GM19240 (cell line): Measurements from ENCODE around the gene VSTM1.
"Not testable (repeated sequence)": the region's sequence is repeated elsewhere in the genome, so short reads cannot be mapped to it uniquely, and the experiment has no call there.

Experiments used
- DNase-seq: peaks from one replicate; pipeline ENCODE4 v3.0.0; 2011; ENCODE audit warnings: low spot score; ENCODE audit not compliant: insufficient read length

The VSTM1 gene, protein sequence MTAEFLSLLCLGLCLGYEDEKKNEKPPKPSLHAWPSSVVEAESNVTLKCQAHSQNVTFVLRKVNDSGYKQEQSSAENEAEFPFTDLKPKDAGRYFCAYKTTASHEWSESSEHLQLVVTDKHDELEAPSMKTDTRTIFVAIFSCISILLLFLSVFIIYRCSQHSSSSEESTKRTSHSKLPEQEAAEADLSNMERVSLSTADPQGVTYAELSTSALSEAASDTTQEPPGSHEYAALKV

DNA sequence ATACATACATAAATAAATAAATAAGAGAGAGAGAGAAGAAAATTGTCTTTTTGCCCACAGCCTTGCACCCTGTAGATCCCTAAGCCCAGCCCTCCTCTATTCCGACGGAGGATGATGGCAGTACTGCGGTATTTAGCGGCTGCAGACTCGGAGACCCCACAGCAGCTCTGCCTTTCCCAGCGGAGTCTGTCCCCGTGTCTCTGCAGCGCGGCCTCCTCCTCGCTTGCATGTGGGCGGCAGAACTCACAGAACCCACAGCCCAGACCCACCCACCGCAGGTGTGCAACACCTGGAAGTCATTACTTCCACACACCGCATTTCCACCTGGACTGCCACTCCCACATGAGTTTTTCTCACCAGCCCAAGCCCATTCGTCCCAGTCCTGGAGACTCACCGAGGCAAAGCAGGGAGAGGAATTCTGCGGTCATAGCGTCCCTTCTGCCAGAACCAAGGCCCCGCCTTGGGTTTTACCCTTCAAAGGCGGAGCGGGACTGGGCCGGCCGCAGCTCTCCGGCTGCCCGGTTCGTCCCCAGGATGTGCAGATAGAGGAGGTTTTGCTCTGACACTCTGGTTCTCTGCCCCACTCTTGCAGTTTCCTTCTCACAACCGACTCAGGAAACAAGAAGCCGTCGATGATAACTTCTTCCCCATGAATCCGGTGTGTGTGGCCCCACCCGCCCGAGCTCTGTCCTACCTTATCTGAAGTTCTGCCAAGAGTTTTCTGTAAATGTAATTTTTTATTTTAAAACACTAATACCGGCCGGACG is at the start of gene VSTM1:
VSTM1 (minus strand) TSS at position 548 of the 767 bp plus-strand sequence; CDS start at position 428, 120 bp downstream.
- DNase-seq = no peak

DNA sequence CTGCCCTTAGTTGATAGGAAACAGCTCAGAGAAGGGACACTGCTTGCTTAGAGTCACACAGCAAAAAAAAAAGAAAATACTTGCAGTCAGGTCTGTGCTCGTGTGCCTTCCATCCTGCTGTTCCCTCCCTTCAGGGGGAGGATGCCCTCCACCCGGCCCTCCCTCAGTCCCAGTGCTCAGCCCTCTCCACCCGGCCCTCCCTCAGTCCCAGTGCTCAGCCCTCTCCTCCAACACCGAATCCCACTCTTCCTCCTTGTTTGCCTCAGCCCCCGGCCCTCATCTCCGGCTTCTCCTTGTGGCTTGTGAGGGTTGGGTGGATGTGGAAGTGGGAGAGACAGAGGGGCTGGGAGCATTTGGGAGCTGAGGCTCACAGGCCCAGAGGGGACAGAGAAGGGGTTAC is 46.0 kb upstream of the VSTM1 start:
- no peak for DNase-seq

DNA sequence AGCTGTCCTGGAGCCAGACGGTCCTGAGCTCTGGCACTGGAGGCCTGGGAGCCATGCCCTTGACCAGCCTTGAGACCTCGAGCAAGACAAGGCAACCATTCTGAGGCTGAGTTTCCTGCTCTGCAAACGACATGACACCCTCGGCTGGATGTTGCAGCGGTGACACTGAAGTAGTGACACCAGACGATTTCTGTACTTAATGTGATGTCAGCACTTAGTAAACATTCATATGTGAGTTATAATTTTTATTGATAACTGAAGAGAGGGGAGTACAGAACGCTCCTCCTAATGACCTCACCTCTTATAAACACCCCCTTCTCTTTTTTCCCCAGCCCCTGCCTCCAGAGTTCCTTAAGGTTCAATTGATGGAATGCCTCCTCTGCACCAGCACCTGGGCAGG is 44.8 kb upstream of the VSTM1 start:
- DNase-seq = no peak

DNA sequence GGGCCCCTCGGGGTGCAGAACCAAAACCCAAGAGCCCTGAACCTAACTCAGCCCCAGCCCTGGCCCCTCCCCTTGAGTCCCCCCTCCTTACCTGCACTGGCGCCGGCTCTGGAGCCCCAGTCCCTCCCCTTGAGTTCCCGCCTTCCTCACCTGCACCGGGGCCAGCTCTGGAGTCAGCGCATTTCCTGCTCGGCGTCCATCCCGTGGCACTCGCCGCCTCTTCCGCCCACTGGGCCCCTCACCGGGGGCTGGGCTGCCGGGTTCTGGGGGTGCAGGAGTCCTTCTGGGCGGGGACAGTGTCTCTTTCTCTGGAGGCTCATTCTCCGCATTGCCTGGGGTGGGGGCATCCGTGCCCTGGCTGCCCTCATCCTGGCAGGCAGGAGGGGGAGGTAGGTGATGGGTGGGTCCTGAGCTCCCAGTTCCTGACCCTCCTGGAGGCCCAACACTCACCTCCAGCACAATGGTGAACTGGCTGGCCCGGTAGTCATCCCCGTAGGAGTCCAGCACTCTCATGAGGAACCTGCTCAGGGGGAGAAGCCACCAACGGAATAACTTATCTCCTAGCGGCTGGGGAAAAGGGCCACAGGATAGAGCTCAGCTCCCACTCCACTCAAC is 44.3 kb upstream of the VSTM1 start:
- no peak for DNase-seq

DNA sequence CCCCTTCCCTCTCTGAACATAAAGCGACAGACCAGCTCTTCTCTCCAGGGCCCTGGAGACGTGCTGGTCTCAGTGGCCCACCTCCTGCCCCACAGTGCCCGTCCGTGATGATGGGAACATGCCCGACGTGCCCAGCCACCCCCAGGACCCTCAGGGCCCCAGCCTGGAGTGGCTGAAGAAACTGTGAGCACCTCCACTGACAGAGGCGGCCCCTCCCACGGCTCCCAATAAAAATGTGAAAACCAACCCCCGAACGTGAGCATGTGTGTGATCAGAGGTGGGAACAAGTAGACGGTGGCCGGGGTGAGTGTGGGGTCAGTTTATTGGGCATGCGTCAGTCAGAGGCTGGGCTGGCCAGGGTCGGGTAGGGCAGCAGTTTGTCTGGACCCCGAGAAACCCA is 43.0 kb upstream of the VSTM1 start:
- DNase-seq = no peak

DNA sequence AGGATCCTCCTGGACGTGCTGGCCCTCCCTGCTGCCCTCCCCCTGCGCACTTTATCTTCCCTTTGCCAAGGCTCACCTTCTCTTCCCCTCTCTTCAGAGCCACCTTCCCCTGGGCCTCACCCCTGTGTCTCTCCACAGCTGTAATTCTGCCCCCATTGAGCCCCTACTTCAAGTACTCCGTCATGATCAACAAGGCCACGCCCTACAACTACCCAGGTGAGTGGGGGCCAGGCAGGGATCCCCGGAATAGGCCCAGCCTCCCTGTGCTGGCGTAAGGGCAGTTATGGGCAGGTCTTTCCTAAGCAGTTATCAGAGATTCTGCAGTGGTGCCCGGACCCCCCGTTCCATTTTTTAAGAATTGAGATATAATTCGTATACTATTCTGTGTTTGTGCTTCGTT is 42.1 kb upstream of the VSTM1 start:
- DNase-seq = no peak

DNA sequence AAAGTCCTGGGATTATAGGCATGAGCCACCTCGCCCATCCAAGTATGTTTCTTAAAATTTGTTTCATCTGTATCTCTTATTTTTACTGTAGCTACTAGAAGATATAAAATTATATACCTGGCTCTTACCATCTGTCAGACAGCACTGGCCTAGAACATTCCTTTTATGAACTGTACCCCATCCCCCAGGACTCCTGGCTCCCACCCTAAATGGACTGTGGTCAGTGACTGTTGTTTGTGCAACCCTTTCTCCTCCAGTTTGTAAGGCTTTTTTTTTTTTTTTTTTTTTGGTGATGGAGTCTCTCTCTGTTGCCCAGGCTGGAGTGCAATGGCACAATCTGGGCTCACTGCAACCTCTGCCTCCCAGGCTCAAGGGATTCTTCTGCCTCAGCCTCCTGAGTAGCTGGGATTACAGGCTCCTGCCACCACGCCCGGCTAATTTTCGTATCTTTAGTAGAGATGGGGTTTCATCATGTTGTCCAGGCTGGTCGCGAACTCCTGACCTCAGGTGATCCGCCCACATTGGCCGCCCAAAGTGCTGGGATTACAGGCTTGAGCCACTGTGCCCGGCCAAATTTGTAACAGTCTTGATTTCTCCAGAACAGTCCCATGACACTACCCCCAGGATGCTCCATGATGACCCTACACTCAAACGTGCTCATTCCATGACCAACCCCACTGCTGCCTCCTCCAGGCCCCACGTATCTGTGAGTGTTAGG is 41.5 kb upstream of the VSTM1 start:
- DNase-seq = no peak

DNA sequence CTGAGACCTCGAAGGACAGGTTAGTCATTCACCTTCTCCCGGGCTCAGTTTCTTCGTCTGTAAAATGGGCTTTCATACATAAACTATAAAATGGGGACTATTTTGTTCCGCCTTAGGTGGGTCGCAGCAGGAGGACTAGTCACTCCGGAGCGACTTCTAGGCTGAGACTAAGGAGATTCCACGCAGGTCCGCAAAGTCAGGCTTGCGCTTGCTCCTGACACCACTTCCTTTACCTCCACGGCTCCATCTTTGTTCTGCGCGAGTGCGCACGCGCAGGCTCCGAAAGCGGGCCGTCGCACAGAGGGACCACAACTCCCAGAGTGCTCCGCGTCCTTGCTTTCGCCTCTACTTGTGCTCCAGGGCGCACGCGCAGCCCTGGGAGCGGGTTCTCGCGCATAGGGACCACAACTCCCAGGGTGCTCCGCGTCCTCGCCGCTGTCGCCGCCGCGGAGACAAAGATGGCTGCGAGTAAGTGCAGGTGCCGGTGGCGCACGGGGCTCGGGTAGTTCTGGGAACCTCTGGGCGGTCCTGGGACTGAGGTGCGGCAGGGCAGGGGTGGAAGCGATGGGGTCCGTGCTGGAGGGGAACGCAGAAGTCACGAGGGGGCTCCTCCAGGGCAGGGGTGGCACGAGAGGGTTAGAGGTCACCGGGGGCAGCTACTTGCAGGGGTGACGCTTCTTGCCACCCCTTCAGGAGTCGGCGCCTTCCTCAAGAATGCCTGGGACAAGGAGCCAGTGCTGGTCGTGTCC is 38.9 kb upstream of the VSTM1 start, which contains the start of gene NDUFA3:
NDUFA3 (plus strand) TSS at position 435 of the 749 bp plus-strand sequence; CDS start at position 459, 24 bp downstream.
- peak; percentile 100 for DNase-seq

DNA sequence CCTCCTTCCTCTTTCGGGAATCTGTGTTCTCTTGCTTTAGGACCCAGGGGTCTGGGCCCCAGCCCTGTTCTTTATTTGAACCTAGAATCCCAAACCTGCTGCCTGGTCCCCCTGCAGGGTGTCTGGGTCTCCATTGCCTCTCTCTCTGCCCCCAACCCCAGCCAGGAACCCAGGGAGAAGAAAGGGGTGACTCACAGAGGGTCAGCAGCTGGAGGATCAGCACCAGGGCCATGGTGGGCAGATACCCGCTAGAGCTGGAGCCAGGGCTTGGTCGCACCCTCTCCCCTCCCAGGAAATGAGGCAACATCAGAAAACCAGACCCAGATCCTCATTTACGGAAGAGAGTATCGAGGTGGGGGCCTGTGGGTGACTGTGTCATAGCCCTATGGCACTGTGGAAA is 36.9 kb upstream of the VSTM1 start, which contains the start of gene OSCAR:
OSCAR (minus strand) TSS at position 243 of the 400 bp plus-strand sequence; CDS start at position 232, 11 bp downstream.
- DNase-seq = no peak

DNA sequence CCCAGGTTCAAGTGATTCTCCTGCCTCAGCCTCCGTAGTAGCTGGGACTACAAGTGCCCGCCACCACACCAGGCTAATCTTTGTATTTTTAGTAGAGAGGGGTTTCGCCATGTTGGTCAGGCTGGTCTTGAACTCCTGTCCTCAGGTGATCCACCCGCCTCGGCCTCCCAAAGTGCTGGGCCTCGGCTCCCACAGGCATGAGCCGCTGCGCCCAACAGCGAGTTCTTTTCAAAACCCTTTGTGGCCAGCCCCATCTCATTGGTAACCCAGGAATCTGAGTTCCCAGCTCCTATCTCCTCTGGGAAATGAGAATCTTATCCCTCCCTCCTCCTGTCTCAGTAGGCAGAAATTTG is 36.2 kb upstream of the VSTM1 start:
- not testable (repeated sequence) for DNase-seq

DNA sequence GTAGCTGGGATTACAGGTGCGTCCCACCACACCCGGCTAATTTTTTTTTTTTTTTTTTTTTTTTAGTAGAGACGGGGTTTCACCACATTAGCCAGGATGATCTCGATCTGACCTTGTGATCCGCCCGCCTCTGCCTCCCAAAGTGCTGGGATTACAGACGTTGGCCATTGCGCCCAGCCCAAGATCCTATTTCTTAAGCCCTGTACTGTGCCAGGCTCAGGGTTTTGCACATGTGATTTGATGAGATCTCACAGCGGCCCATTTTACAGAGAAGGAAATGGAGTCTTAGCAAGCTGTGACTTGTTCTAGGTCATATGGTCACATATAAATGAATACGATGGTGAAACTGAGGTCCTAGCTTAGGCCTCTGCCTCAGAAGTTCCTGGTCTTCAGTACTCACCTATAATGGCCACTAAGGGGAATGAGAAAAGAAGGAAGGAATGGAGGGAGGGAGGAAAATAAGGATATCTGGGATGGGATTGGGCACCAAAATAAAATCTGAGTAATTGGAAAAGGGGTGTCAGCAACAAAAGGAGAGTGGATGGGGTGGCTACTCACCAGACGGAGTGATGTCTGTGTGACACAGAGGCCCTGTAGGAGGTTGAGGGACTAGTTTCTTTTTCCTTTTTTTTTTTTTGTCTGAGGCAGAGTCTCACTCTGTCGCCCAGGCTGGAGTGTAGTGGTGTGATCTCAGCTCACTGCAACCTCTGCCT is 35.6 kb upstream of the VSTM1 start:
- DNase-seq = no peak

DNA sequence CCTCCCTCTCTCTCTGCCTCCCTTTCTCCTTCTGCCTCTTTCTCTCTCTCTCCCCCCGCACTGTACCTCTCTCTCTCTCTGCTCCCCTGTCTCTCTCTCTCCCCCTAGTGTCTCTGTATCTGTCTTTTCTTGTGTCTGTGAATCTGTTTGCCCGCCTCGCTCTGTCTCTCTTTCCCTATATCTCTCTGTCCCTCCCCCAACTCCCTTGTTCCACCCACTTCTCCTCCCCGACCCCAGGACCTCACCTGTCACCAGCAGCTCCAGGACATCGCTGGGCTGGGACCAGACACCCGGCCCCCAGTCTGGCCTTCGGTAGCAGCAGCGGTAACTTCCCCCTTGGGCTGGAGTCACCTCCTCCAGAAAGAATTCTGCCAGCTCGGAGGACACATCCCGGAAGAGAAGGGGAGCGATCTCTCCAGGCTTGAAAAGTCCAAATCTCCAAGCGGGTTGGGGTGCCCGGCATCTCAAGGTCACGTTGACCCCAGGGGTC is 33.0 kb upstream of the VSTM1 start:
- DNase-seq = no peak

DNA sequence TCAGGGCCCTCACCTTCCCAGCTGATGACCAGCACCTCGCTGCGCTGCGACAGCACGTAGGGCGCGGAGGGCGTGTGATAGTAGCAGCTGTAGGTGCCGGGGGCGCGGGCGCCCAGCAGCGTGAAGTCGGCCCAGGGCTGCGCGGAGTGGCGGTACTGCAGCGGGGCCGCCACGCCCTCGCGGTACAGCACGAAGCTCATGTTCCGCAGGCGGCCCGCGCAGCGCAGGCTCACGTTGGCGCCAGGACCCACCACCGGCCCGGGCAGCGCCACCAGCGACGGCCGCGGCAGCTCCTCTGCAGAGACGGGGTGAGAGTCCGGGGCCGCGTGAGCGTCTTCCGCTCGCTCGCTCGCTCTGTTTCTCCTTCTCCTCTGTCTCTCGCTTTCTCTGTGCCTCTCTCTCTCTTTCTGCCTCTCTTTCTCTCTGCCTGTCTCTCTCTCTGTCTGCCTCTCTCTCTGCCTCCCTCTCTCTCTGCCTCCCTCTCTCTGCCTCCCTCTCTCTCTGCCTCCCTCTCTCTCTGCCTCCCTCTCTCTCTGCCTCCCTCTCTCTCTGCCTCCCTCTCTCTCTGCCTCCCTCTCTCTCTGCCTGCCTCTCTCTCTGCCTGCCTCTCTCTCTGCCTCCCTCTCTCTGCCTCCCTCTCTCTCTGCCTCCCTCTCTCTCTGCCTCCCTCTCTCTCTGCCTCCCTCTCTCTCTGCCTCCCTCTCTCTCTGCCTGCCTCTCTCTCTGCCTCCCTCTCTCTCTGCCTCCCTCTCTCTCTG is 32.3 kb upstream of the VSTM1 start:
- DNase-seq = not testable (repeated sequence)

DNA sequence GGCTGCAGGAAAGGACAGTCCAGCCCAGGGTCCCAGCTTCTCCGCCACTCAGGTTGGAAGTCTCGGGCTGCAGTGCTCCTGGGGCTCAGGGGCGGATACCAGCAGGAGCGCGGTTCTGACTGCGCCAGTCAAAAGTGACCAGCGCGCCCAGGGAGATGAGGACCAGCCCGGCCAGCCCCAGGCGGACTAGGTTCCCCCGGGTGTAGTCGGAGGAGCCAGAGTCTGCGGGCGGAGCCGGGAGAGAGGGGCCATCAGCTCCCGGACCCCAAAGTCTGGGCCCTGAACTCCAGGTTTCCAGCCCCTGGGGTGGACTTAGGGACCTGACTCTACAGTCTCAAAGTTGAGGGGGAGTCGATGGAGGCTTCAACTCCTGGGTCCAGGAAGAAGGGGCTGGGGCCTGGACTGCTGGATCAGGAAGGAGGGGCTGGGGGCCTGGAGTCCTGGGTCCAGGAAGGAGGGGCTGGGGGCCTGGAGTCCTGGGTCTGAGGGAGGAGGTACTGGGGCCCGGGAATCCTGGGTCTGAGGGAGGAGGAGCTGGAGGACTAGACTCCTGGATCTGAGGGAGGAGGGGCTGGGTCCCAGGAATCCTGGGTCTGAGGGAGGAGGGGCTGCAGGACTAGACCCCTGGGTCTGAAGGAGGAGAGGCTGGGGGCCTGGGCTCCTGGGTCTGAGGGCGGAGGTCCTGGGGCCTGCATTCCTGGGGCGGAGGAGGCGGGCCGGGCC is 31.6 kb upstream of the VSTM1 start:
- DNase-seq = no peak

DNA sequence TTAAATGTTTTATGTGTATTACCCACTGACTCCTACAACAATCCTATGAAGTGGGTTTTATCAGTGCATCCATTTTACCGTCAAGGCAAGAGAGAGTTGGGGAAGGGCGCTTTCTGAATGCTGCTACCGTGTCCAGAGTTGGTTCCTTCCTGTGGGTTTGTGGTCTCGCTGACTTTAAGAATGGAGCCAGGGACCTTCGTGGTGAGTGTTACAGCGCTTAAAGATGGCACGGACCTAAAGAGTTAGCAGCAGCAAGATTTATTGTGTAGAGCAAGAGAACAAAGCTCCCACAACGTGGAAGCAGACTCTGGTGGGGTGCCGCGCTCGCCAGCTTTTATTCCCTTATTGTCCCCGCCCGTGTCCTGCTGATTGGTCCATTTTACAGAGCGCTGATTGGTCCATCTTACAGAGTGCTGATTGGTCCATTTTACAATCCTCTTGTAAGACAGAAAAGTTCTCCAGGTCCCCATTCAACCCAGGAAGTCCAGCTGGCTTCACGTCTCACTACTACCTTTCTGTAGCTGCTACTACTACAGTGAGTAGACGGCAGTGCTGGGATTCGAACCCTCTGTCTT is 30.8 kb upstream of the VSTM1 start:
- DNase-seq = no peak

DNA sequence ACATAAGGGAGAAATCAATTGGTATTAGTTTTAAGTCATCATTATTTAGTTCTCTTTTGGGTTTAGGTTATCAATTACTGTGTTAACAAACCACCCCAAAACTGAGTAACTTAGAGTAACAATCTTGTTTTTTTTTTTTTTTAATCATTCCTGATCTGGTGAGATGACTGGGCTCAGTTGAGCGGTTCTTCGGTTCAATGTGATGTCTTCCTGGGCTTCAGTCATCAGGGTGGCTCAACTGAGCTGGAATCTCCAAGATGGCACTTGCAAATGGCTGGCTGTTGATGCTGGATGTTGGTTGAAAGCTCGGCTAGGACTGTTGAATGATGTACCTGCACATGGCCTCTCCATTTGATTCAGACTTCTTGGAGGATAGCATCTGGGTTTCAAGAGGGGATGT is 20.7 kb upstream of the VSTM1 start:
- DNase-seq = no peak

DNA sequence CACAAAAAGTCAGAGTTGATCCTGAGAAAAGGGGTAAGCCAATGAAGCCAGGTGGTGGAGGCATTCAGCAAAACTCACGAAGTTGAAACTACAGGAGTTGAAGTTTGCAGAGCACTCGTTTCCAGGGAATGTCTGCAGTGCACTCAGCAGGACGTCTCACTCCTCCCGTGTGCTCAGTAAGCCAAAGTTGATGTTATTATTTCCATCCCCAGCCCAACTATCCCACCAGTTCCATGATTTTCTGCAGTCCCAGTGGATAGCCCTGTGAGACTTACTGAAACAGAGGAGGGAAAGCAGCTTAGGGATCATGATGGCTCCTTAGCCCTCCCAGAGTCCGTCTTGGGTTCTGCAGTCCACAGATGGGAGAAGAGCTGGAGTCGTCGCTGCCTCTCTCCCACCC is 17.3 kb upstream of the VSTM1 start, which contains the start of gene TARM1:
TARM1 (minus strand) TSS at position 334 of the 400 bp plus-strand sequence; CDS start at position 309, 25 bp downstream.
- no peak for DNase-seq

DNA sequence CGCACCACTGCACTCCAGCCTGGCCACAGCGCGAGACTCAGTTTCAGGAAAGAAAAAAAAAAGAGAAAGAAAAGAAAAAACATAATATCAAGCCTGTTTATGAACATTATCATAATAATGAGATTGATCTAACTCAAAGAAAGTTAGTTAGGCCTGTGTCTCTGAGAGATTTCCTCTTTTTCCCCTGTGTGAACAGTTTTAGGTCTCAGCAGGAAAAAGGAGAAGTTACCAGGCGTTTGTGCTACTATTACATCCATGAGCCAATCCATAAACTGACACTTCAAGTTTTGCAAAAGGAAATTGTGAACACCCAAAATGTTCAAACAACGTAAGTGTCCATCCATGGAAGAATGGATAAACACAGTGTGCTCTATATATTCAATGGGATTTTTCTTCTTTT is 13.6 kb upstream of the VSTM1 start:
- DNase-seq = no peak
